ENCODE results near the gene MLYCD. TPM values are rescaled to one million over a fixed set of nuclear protein-coding genes. Genes with fewer than 3 reads are reported as not detected.

The MLYCD gene
- total and polyA plus RNA-seq, 2 experiments from 2014 or later = 3.2 to 7.2 TPM

DNA sequence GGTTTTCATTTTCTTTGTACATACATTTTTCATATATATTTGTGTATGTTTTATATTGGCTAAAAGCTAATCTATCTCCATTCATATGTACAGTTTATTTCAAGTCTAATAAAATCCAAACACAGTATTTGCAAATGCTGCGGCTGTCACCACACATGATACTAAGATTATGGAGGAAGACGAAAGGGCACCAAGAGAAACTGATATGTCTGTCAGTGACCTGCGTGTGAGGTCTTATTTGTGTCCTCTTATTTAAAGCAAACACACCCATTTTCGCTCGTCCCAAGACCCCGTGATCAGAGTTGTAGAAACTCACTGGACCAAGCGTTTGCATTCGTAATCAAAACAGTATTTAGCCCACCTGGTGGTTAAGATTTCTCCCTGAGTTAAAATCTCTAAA is 8.2 kb downstream of the MLYCD start:
- Mint-ChIP-seq H3K4me1 (peaks cover 22% of the 10 kb centered on the region), H3K27ac (no peak overlapping the region), H3K9me3 (no peaks in the 10 kb centered on the region), H3K27me3 (ENCODE audit: insufficient read depth, low read depth, poor library complexity) (no peaks in the 10 kb centered on the region), H3K36me3 (ENCODE audit: low read depth) (peaks cover 34% of the 10 kb centered on the region), H3K4me3 (no peak overlapping the region)
- TF ChIP-seq POLR2AphosphoS5 (IDR thresholded peaks at IDR 0.05; ENCODE audit: low read depth) = no peak
- TF ChIP-seq CREB1 (CRISPR knock-in tag; IDR thresholded peaks at IDR 0.05; ENCODE audit: low read depth) = no peak
- no peak for TF ChIP-seq ZNF331 (CRISPR knock-in tag; IDR thresholded peaks at IDR 0.05; ENCODE audit: low read depth)
- TF ChIP-seq ZNF462 (CRISPR knock-in tag; IDR thresholded peaks at IDR 0.05) = no peak
- TF ChIP-seq, protein P1, sequence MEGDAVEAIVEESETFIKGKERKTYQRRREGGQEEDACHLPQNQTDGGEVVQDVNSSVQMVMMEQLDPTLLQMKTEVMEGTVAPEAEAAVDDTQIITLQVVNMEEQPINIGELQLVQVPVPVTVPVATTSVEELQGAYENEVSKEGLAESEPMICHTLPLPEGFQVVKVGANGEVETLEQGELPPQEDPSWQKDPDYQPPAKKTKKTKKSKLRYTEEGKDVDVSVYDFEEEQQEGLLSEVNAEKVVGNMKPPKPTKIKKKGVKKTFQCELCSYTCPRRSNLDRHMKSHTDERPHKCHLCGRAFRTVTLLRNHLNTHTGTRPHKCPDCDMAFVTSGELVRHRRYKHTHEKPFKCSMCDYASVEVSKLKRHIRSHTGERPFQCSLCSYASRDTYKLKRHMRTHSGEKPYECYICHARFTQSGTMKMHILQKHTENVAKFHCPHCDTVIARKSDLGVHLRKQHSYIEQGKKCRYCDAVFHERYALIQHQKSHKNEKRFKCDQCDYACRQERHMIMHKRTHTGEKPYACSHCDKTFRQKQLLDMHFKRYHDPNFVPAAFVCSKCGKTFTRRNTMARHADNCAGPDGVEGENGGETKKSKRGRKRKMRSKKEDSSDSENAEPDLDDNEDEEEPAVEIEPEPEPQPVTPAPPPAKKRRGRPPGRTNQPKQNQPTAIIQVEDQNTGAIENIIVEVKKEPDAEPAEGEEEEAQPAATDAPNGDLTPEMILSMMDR (conservative IDR thresholded peaks at IDR 0.05; ENCODE audit: low read depth in 2 of 2) = no peak
- no peak for TF ChIP-seq ZNF114 (CRISPR knock-in tag; IDR thresholded peaks at IDR 0.05)
- TF ChIP-seq EZH2phosphoT487 (IDR thresholded peaks at IDR 0.05; ENCODE audit: unreplicated experiment) = no peak
- no peak for TF ChIP-seq STAT1 (IDR thresholded peaks at IDR 0.05; ENCODE audit: unreplicated experiment)
- TF ChIP-seq JUNB (IDR thresholded peaks at IDR 0.05; ENCODE audit: unreplicated experiment) = no peak
- no peak for TF ChIP-seq ETS1 (IDR thresholded peaks at IDR 0.05)
- TF ChIP-seq, protein P2, sequence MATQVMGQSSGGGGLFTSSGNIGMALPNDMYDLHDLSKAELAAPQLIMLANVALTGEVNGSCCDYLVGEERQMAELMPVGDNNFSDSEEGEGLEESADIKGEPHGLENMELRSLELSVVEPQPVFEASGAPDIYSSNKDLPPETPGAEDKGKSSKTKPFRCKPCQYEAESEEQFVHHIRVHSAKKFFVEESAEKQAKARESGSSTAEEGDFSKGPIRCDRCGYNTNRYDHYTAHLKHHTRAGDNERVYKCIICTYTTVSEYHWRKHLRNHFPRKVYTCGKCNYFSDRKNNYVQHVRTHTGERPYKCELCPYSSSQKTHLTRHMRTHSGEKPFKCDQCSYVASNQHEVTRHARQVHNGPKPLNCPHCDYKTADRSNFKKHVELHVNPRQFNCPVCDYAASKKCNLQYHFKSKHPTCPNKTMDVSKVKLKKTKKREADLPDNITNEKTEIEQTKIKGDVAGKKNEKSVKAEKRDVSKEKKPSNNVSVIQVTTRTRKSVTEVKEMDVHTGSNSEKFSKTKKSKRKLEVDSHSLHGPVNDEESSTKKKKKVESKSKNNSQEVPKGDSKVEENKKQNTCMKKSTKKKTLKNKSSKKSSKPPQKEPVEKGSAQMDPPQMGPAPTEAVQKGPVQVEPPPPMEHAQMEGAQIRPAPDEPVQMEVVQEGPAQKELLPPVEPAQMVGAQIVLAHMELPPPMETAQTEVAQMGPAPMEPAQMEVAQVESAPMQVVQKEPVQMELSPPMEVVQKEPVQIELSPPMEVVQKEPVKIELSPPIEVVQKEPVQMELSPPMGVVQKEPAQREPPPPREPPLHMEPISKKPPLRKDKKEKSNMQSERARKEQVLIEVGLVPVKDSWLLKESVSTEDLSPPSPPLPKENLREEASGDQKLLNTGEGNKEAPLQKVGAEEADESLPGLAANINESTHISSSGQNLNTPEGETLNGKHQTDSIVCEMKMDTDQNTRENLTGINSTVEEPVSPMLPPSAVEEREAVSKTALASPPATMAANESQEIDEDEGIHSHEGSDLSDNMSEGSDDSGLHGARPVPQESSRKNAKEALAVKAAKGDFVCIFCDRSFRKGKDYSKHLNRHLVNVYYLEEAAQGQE (IDR thresholded peaks at IDR 0.05; ENCODE audit: unreplicated experiment) = no peak
- no peak for TF ChIP-seq NANOG (IDR thresholded peaks at IDR 0.05; ENCODE audit: borderline replicate concordance)
- no peak for TF ChIP-seq EZH2 (IDR thresholded peaks at IDR 0.05; ENCODE audit: low read depth, unreplicated experiment)
- no peak overlapping the region for H2AFZ ChIP-seq
- peaks cover 16% of the 10 kb centered on the region for H4K20me1 ChIP-seq (replicated peaks; ENCODE audit: insufficient read depth)
- H3F3A ChIP-seq (replicated peaks; ENCODE audit: low read depth) = no peaks in the 10 kb centered on the region
- H3K4me2 ChIP-seq = 0 out of 2 replicates have a peak overlapping the region, but pooled peaks have one; percentile 58
- no peak overlapping the region for H3K27ac ChIP-seq (ENCODE audit: low read depth)
- ATAC-seq (no peak), DNase-seq (ENCODE audit: low spot score) (no peak)
- peaks cover 16% of the 10 kb centered on the region for H3K4me1 ChIP-seq (ENCODE audit: insufficient read depth)
- no peaks in the 10 kb centered on the region for H3K9me2 ChIP-seq (ENCODE audit: insufficient read depth)
- H3K36me3 ChIP-seq (ENCODE audit: insufficient read depth) = peaks cover 3% of the 10 kb centered on the region; the same call in 1 of the 2 replicates
- H3K27me3 ChIP-seq (ENCODE audit: insufficient read depth) = no peaks in the 10 kb centered on the region
- H3K79me2 ChIP-seq (replicated peaks; ENCODE audit: insufficient read depth) = peaks cover 29% of the 10 kb centered on the region
- H3K4me3 ChIP-seq = no peak overlapping the region

Measured in GM23338 (cell line).